AG04449 (cell line): ENCODE data around the gene RAB44.

Source experiments
- CTCF ChIA-PET: fragments of 350-600 bp; formaldehyde crosslinking; extraction: SDS; loops from one replicate; lab custom pipeline; 2021; ENCODE audit warnings: antibody characterized with exemption; lab: Yijun Ruan, JAX
- POLR2A ChIA-PET: fragments of 400-600, 350-600 bp; formaldehyde crosslinking; extraction: SDS; loops from one replicate; lab custom pipeline; 2020; ENCODE audit warnings: antibody characterized with exemption, inconsistent platforms; lab: Yijun Ruan, JAX
- DNase-seq: peaks from one replicate; pipeline ENCODE4 v3.0.0-alpha.2; 2010; ENCODE audit warnings: low read depth, low spot score
- H3K4me3 ChIP-seq: 2 replicates; pipeline ENCODE4 v1.5.1; 2011; ENCODE audit warnings: low read depth, mild to moderate bottlenecking, control low read depth, low read length
- TF ChIP-seq, protein P1 (sequence below): IDR thresholded peaks from one replicate; pipeline ENCODE4 v1.5.1; 2011; ENCODE audit warnings: mild to moderate bottlenecking, moderate library complexity, low read length, control low read depth, inconsistent platforms; ENCODE audit not compliant: insufficient read depth; ENCODE audit errors: missing control alignments

The RAB44 gene

DNA sequence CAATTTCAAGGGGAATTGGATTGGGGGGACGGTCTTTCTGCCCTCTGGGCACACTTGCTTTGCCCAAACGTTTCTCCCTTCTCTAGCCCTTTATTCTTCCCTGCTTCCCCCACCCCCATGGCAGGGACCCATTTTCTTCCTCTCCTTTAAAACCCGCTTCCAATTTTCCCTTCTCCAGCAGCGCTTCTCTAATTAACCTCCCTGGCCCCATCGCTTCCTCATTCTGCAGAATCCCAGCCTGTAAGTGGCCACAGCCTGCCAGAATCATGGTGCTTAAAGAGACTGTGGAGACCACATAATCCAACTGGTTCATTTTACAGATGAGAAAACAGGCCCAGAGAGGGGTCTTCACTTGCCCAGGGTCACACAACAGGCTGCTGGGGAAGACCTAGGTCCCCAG is 80.2 kb downstream of the RAB44 start:
- no peak overlapping the region for H3K4me3 ChIP-seq
- ChIA-PET CTCF (interaction anchor here (16.2 kb wide), 1 partner anchor 13 kb away, joined by 252 read pairs; no protein-coding TSS in a partner anchor), POLR2A (no interaction called here)
- no peak for DNase-seq
- TF ChIP-seq, protein P1, sequence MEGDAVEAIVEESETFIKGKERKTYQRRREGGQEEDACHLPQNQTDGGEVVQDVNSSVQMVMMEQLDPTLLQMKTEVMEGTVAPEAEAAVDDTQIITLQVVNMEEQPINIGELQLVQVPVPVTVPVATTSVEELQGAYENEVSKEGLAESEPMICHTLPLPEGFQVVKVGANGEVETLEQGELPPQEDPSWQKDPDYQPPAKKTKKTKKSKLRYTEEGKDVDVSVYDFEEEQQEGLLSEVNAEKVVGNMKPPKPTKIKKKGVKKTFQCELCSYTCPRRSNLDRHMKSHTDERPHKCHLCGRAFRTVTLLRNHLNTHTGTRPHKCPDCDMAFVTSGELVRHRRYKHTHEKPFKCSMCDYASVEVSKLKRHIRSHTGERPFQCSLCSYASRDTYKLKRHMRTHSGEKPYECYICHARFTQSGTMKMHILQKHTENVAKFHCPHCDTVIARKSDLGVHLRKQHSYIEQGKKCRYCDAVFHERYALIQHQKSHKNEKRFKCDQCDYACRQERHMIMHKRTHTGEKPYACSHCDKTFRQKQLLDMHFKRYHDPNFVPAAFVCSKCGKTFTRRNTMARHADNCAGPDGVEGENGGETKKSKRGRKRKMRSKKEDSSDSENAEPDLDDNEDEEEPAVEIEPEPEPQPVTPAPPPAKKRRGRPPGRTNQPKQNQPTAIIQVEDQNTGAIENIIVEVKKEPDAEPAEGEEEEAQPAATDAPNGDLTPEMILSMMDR: no peak

DNA sequence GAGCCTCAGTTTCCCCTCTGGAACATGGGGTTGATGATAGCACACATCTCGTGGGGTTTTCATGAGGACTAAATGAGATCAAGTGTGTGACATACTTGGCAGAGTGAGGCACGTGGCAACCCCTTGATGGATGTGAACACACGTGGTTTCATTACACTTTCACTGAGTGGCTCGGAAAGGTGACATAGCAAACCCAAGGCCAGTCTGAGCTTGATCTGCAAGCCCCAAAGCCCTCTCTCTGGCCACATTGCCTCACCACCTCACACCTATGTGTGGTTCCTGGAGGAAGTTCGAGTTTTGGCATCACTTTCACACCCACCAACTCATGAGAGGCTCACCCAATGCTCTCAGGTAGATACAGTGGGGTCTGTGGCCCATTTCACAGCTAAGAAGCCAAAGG is 81.6 kb downstream of the RAB44 start:
- H3K4me3 ChIP-seq: no peak overlapping the region
- DNase-seq: no peak
- TF ChIP-seq, protein P1: no peak
- ChIA-PET CTCF (interaction anchor here (1.7 to 16.2 kb wide), 3 partner anchors 15 to 239 kb away, joined by 5 to 252 read pairs (median 11); no protein-coding TSS in a partner anchor), POLR2A (no interaction called here)

DNA sequence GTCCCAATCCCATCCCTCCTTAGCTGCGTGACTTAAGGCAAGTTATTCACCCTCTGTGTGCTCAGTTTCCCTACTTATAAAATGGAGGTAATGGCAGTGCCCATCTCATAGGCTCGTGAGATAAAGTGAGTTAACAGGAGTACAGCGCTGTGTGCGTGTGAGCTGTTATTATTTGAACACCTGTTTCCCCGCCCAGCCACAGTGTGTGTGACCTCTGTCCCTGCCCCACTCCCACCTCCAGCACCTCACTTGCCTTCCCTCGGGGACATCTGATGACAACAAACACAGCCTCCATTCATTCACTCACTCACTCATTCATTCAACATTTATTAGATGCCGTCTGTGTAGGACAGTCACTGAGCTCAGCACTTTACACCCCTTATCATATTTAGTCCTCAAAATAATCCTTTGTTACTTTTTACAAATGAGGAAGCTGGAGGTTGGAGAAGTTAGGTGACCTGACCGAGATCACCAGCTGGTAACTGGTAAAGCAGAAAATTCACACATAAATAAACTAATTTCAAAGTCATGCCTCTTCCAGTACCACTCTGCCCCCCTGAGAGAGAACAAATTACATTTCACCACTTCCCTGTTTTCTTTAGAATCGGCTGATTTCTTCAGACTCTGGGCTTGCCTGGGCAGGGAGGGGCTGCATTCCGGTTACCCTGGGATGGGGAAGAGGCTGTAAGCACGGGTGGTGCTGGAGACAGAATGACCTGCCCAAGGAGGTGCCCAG is 83.0 kb downstream of the RAB44 start:
- no peak overlapping the region for H3K4me3 ChIP-seq
- POLR2A ChIA-PET: interaction anchor here (0.6 kb wide), 1 partner anchor 14 kb away, joined by 3 read pairs; no protein-coding TSS in a partner anchor

DNA sequence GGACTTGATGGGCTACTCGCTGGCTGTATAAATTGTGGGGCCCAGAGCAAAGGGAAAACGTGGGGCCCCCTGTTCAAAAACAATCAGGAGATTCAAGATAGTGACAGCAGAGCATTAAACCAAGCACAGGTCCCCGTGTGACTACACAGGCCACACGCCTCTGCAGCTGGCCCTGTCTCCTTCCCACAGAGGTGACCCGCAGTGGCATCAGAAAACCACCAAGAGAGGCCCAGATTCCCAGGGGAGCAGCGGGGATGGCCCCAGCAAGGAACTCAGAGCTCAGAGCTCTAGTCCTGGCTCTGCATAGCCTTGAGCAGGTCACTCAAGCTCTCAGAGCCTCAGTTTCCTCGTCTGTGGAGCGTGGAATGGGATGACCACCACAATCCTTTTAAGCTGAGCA is 84.0 kb downstream of the RAB44 start:
- no peak for DNase-seq
- ChIA-PET CTCF (interaction anchor here (0.6 to 16.2 kb wide), 9 partner anchors 8 to 429 kb away, joined by 3 to 252 read pairs (median 6); no protein-coding TSS in a partner anchor), POLR2A (no interaction called here)
- TF ChIP-seq, protein P1: no peak
- H3K4me3 ChIP-seq: no peak overlapping the region

More for the DNA sequence above, 83.0 kb downstream of the RAB44 start:
- TF ChIP-seq, protein P1: no peak
- DNase-seq: no peak
- CTCF ChIA-PET: interaction anchor here (0.6 to 16.2 kb wide), 6 partner anchors 8 to 238 kb away, joined by 3 to 252 read pairs (median 4); no protein-coding TSS in a partner anchor
